A673 (cell line): ENCODE measurements around the gene SLC45A3.

Source experiments
- EZH2 ChIP-seq: fragments of 200-600 bp; sonication (generic); IDR thresholded peaks from 2 replicates; pipeline ENCODE4 v1.6.1; 2017; ENCODE audit warnings: borderline replicate concordance, low read depth, mild to moderate bottlenecking, mixed read lengths, antibody characterized with exemption, low read length; ENCODE audit not compliant: poor library complexity, severe bottlenecking
- TF ChIP-seq, protein P1 (sequence below): fragments of 300-800, 200-600 bp; sonication (generic); conservative IDR thresholded peaks from 2 replicates; pipeline ENCODE4 v1.5.1; 2017; ENCODE audit warnings: low read depth, mild to moderate bottlenecking, antibody characterized with exemption, low read length, moderate library complexity, mixed read lengths

DNA sequence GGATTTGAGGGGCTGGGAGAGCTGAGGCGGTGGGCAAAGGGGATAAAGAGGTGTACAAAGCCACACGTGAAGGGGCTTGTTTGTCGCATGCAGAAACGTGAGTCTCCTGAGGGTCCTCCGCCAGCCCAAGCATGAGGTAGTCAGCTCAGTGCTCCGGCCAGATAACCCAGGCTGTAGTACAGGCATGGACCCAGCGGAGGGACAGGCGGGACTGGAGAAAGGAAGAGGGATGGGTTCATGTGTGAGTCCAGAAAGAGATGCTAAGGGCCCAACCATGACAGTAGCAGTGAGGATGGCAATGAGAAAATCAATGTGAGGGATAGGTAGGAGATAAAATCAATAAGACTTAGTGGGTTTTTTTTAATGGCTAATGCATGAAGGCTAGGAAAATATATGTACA, 34.8 kb downstream of the SLC45A3 start:
- TF ChIP-seq, protein P1, sequence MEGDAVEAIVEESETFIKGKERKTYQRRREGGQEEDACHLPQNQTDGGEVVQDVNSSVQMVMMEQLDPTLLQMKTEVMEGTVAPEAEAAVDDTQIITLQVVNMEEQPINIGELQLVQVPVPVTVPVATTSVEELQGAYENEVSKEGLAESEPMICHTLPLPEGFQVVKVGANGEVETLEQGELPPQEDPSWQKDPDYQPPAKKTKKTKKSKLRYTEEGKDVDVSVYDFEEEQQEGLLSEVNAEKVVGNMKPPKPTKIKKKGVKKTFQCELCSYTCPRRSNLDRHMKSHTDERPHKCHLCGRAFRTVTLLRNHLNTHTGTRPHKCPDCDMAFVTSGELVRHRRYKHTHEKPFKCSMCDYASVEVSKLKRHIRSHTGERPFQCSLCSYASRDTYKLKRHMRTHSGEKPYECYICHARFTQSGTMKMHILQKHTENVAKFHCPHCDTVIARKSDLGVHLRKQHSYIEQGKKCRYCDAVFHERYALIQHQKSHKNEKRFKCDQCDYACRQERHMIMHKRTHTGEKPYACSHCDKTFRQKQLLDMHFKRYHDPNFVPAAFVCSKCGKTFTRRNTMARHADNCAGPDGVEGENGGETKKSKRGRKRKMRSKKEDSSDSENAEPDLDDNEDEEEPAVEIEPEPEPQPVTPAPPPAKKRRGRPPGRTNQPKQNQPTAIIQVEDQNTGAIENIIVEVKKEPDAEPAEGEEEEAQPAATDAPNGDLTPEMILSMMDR: no peak
- TF ChIP-seq EZH2: no peak
